Activated CD4-positive, alpha-beta T cell treated with anti-CD3 and anti-CD28 coated beads, Interleukin-2, amount 50 U/mL, for 16 hours (primary cell): Measurements from ENCODE around the gene AJUBA.
A peak's percentile ranks its signal among the peaks of the same experiment; 100 is the strongest.
"Not testable (repeated sequence)": the region's sequence is repeated elsewhere in the genome, so short reads cannot be mapped to it uniquely, and the experiment has no call there.

Experiments used
- DNase-seq: peaks from one replicate; pipeline ENCODE4 v3.0.0-alpha.2; 2020

The AJUBA gene

DNA sequence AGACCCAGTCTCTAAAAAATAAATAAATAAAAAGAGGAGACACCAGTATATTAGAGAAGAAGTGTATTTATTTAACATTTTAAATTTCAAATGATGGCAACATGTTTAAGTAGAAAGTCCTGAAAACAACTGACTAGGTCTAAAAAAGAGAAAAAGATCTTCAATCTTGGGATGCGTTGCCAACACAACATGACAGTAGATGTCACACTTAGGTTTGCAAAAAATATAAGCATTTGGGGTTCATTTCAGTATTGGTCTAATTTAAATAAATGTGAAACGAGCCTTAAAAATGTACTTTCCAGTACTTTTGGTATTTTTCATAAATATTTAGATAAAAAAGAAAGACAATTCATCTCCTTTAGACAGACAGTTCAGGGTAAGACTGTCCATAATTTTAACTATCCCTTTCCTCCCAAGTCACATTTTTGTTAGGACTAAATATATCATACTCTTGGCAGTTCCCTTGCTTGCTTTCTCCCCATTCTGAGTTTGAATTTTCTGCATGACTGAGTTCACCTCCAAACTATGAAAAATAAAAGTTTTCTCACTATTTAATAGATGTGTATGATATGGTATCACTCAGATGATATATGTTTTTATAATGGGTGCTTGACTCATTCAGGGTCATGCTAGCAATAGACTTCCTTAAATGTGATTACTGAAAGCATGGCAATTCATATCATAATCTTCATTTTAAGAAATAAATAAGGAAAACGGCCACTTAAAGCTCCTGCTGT is 23.3 kb upstream of the AJUBA start:
- no peak for DNase-seq

DNA sequence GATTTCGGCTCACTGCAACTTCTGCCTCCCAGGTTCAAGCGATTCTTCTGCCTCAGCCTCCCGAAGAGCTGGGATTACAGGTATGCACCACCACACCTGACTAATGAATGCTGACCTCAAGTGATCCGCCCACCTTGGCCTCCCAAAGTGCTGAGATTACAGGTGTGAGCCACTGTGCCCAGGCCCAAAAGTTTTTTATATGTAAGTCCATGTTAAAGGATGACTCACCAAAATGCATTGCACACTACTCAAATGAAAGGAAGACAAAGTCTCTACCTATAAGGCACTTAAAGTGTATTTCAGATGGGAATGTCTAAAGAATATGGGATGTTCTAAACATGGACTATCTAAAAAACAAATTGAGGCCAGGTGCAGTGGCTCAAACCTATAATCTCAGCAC is 21.9 kb upstream of the AJUBA start:
- not testable (repeated sequence) for DNase-seq

DNA sequence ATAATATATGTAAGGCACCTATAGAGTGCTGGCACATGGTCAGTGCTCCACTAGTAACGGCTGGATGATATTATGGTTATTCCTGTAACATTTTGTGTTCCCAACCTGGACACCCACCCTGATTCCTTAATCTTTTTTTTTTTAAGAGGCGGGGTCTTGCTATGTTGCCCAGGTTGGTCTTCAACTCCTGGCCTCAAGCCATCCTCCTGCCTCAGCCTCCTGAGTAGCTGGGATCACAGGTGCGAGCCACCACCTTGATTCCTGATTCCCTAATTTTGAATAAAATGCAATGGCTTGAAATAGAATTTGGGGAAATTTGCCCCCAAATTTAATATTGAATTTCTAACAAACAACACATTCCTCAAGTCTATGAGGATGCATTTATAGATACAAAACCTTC is 20.2 kb upstream of the AJUBA start:
- no peak for DNase-seq

DNA sequence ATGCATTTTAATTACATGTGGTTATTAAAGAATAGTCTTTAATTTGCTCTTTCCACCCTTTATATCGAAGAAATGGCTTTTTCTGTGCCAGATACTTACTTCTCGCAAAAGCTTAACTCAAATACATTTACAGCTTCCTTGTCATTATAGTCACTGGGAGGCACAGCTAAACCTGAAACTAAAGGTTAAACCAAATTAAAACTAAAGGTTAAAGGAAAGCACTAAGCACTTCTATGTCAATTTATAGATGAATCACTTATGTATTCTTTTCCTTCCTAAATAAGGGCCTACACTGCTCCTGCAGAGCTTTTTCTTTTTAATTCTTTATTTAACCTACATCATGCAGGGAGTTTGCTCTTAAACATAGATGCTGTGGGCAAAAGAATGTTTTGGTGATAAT is 18.5 kb upstream of the AJUBA start:
- DNase-seq, result no peak

DNA sequence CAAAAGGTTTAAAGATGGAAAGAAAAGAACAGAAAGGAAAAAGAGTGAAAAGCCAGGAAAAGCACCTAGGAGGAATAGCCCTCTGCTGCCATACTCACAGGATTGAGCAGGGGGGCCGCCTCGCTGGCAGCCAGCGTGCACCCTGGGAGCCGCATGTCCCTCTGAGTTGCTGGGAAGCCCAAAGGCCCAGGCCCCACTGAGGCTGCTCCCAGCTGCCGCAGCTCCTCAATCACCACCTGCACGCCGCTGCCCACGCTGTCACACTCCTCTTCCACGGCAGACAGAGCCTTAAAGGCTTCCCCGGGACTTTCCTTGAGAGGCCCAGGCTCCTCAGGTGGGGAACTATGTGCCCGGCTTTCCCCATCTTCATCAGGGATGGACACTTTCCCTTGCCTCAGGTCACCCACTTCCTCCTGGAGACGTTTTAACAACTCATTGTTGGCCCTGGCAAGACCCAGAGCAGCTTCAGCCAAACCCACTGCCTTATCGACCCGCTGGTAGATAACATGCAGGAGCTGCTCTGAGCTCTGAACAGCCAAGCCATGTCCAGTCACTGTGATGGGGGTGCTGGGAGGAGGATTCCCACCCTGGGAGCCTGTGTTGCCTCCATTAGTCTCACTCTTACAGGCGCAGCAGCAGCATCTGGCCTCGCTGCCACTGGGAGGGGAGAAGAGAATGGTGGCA is 16.1 kb upstream of the AJUBA start:
- DNase-seq, result no peak

DNA sequence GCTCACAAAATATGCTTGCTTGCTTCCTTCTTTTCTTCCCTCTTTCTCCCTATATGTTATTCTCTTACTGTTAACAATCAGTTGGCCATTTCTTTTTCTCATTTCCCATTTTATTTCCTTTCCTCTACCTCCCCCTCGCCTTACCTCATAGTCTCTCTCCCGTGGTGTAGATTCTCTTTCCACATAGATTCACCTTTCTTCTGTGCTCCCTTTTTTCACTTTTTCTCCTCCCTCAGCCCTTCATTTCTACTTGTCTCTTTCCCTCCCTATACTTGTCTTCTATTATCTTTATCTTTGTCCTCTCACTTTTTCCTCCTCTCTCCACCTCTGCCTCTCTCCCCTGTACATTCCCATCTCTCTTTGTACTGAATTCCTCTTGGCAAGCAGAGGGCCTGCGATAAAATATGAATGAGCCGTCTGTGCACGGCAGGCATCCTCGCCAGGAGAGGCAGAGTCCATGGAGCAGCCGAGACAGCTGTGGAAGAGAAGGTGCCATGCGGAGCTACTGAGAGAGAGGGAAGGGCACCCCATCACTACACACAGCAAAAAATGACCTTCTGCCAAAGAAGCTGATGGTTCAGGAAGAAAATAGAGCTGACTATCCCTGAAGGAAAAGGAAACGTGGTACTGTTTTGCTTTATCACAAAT is 15.4 kb upstream of the AJUBA start:
- DNase-seq, result no peak

DNA sequence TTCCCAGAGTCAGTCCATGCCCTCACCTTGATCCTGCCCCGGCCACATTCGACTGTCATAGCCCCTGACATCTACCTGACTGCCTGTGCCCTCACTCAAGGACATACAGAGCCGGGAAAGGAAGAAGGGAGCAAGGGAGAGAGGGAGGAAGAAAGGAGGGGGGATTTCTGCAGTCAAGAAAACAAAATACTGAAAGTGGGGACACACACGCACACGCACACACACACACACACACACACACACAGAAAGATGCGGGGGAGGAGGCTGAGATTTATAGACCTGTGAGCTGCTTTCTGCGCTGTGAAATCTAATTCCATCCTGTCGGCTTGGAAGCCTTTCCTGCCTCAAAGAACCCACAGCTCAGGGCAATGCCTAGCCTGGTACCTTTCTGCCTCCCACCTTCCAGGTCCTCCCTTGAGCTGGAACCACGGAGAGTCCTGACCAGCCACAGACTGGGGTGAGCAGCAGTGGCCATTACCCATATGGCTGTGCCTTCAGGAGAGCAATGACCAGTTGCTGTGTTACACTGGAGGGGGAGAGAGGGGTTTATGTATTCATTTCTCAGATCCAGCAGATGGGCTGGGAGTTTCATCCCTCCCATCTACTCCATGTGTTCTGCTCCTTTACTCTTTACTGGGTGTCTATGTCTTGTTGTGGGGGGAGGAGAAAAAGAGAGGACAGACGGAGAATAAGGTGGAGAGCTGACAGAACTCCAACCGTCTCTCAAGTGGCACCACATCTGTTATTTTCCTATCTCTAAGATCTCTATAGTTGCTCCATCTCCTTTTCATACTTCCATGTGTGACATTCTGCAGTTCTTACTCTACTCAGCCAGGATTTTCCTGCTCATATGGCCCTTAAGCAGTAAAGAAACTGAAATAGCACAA is 14.7 kb upstream of the AJUBA start:
- DNase-seq, result no peak

DNA sequence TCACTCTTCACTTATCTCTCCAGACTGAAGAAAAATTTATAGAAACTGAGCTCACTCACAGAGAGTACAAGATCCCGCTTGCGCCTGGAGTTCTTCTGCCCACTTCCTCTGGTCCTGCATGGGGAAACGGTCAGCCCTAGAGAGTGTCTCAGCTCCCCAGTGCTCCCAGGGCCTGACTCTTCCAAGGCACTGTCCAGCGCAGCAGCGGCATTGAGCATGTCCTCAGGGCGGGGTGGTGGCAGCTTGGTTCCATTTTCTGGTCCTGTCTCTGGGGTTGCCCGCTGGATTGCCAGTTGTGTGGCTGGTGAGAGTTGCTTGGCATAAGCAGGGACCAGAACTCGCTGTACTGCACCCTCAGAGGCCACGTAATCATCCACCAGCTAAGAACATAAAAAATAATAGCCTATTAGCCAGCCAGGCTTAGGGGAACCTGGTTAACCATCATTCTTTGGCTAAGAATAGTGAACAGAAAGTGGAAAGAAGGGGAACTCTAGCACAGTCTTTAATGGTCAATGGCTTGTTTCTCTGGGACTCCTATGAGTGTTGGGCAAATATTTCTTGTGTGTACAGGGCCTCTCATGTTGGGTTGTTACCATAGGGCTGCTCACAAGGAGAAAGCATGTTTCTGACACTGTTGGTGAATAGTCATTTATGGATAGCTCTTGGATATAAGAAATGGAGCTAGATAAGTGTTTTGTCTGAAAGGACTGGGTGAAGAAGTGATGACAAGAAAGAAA is 13.7 kb upstream of the AJUBA start:
- DNase-seq, result no peak

DNA sequence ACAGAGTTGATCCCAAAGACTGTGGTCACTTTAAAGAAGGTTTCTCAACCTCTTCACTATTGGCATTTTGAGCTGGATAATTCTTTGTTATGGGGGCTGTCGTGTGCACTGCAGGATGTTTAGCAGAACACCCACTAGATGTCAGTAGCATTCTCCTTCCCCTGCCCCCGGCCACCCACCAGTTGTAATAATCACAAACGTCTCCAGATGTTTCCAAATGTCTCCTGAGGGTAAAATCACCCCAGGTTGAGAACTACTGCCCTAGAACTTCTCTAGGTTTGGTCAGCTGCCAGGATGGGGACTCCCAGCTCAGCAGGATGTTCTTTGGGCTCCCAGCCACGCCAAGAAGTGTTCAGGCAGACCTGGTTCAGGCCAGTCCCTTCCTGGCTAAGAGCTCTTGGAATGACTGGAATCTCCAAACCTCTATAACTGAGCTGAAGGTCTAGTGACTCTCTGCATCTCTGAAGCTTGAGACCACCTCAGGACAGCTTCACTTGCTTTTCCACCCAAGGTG is 12.5 kb upstream of the AJUBA start:
- peak; percentile 26 for DNase-seq

DNA sequence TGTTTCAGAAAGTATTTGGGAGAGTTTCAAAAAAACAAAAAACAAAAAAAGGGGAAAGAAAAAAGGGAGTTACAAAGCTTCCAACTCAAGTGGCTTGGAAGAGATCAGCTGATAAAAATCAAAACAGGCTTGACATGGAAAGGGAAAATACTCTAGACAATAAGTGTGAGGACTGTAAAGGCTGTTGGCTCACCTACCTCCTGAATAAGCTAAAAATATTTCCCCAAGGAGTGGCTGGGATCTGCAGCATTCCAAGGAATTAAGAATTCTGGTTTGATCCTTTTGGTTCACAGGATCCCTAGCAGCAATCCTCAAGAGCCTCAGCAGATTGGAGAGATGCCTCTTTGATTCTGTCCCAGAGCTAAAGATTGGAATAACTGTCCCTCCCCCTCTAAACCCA is 11.2 kb upstream of the AJUBA start:
- no peak for DNase-seq

DNA sequence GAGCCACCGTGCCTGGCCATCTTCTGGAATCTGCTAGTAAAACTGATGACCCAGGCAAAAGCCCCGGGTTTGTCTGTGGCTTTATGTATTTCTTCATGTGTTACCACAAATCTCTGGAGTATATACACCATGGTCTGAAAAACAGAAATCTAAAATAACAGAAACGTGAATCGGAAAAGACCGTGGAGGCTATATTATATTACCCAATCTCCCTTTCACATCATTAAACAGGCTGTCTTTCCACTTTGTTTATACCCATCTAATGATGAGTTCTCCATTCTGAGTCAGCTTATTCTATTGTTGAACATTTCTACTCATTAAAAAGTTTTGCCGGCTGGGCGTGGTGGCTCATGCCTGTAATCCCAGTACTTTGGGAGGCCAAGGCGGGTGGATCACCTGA is 9.5 kb upstream of the AJUBA start:
- no peak for DNase-seq

DNA sequence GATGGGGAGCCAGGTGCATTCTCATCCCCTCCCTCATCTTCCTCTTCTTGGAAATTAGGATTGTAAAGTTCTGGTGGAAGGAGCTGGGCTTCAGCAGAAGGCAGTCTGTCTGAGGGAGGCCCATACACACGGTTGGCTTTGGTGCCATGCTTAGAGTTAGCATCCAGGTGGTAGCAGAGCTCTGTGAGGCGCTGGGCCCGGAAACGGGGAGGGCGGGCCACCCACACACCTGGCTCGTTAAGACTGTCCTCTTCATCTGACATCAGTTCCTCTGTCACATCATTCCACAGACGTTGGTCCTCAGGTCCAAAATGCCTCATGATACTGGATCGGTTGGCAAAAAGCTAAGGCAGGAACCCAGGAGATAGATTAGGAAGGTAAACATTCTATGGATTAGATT is 4.9 kb upstream of the AJUBA start:
- no peak for DNase-seq

DNA sequence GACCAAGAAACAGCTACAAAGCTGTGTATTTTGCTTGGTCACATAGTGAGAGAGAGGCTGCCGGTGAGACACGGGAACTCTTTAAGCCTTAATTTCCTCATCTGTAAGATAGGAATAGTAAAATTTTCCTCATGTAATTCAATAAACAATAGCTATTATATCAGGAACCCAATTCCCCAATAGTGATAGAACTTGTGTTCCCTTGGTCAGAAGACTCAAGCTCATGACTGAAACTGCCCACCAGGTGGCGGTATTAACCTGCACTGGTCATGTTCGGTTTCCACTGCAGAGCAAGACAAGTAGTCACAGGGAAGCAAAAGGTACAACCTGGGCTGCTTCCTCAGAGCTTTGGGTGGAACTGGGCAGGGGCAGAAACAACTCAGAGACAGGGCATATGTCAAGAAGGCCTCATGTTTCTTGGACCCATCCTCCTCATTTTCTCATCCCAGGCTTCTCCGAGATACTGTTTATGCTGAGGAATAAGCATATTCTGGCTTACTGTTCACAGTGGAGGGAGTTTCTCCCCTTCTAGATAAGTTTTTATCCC is 4.2 kb upstream of the AJUBA start:
- DNase-seq, result peak; percentile 88

DNA sequence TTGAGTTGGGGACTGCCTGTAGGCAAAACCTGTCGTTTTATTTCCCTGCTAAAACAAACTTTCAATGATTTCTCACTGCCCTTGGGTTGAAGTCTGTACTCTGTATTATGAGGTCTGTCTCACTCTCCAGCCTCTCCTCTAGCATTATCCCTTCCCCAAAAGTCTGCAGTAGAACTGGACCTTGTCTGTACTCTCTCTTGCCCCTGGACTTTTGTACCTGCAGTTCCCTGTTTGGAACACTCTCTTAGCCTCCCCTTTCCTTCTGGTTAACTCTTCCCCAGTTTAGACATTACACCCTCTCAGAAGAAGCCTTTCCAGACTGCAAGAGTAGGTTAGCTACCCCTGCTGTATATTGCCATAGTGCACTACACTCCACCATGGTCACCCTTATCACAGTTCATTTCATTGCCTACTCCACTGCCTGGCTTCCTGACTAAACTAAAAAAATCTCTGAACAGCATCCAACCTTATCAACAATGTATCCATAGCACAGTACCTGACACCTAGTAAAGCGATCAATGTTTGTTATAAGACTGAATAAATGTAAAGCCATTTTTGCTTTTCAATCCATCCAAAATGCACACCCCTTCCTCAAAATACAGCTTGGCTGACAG is 3.6 kb upstream of the AJUBA start:
- DNase-seq, result no peak

DNA sequence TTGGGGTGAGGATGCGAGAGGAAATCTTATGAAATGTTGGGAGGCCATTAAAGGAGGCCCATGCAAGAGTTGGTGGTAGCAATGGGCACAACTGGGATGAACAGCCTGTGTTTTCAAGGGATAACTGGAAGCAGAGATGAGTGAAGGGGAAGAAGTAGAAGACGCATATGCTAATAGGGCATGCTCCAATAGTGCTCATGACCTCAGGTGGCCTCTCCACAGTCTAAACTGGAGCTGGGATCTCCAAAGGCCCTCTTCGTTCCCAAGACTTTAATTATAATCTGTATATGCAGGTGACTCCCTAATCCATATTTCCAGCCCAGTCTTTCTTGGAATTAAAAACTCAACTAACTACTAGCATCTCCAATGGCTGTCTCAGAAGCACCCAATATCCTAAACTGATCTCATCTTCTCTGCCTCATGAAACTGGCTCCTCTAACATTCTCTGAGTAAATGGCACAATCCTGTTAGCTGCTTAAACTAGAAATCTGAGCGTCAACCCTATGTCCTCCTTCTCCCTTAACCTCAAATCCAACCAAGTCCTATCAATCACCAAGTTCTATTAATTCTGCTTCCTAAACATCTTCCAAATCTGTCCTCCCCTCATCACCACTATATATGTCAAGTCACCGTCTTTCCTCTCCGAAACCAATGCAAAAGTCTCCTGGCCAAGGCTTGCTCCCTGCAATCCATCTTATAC is 2.8 kb upstream of the AJUBA start:
- no peak for DNase-seq

DNA sequence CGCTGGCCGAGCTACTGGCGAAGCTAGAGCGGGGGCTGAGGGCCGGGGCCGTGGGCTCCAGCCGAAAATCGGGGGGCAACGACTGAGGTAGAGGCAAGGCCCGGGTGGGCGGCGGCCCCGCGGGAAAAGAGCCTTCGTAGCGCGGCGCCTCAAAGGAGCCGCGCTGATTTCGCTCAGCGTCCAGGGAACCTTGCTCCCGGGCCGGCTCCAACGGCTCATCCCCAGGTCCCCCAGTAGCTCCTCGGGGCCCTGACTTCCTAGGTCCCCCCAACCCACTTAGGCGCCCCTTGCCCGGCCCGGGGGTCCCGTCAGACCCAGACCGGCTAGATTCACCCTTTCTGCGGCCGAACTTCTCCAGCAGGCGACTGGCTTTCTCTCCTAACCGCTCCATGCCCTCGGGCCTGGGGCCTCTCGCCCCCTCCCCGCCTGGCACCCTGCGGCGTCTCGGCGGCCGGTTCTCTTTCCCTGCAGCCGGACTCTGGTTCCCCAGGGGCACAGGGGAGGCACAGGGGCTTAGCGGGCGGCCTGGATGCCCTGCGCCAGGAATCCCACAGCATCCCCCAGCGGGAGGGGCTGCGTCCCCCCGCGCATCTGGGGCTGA is 375 bp downstream of the AJUBA start:
- DNase-seq, result no peak

DNA sequence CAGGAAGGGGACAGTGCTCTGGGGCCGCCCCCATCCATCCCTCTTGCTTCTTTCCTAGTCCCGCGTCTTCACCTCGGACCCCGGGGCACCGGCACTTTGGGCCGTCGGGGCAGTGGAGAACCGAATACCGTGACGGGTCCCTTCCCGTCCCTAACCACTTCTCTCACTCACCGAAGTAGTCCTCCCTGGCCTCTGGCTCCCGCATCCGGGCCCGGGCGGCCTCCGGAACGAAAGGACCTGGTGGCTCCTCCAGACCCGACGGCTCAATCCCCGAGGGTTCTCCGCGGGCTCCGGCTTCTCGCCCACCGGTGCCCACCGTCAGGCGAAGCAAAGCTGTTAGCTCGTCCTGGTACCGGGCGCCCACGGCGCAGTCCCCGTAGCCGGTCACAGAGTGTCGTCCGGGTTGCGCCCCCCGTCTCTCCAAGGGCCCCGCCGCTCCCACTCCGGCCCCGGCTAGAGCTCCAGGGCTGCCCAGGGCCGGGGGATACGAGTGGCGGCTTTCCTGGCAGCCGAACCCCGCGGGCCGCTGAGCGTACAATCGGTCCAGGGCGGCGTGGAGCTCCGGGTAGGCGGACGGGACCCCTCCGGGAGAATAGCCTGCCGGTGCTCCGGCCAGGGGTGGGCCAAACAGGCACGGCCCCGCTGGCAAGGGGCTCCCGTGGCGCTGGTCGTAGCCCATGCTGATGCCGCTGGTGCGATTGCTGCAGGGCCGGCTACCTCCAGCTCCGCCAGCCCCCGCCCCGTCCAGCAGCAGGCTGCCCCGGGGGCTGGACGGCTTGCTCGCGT is 1.1 kb downstream of the AJUBA start:
- no peak for DNase-seq

DNA sequence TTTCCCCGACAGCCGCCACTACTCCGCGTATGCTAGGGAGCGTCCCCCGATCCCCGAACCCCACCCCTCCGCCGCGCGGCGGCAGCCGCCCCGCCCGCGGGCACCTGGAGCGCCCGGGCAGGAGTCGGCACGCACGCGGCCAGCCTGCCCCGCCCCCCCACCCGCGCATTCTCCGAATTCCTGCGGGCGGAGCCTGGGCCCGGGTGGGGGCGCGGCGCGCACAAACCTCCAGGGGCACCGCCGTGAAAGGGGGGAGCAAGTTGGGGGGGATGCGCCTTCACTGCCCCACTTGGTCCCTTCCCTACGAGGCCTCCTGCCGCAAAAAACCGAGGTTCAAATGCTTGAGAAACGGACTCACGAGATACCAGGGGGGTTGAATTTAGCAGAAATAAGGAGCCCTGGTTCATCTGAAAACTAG is 1.7 kb downstream of the AJUBA start:
- no peak for DNase-seq

DNA sequence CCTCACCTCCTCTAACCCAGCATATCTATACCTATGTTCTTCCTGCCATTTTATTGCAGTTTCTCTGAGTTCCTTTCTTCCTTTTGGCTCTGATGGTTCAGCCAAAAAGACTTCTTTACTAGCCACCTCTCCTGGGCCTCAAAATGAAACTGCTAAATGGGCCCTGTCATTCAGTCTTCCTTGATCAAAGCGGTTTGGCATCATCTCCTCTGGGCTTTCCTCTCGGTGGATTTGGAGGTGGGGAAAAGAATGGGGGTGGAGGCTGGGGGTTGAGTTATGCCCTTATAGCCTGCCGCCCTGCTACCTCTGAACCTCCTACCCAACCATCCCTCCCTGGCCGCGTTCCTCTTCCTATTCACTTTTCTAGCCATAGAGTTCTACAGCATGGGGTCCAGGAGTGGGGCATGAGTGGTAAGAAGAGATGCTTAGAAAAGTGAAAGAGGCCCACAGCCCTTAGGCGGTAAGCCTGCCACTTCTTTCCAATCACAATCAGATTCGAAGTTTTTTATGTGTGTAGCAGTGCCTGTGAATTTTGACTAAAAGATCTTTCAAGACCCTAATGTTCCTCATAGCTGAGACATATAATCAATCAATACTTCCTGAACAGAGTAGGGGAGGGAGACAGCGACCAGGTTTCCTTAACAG is 2.5 kb downstream of the AJUBA start:
- no peak for DNase-seq
